ENCODE results near the gene PPFIBP1. TPM values are rescaled to one million over a fixed set of nuclear protein-coding genes. Genes with fewer than 3 reads are reported as not detected.

Gene PPFIBP1
- total RNA-seq, result 56.6 and 81.5 TPM in 2 replicates

DNA sequence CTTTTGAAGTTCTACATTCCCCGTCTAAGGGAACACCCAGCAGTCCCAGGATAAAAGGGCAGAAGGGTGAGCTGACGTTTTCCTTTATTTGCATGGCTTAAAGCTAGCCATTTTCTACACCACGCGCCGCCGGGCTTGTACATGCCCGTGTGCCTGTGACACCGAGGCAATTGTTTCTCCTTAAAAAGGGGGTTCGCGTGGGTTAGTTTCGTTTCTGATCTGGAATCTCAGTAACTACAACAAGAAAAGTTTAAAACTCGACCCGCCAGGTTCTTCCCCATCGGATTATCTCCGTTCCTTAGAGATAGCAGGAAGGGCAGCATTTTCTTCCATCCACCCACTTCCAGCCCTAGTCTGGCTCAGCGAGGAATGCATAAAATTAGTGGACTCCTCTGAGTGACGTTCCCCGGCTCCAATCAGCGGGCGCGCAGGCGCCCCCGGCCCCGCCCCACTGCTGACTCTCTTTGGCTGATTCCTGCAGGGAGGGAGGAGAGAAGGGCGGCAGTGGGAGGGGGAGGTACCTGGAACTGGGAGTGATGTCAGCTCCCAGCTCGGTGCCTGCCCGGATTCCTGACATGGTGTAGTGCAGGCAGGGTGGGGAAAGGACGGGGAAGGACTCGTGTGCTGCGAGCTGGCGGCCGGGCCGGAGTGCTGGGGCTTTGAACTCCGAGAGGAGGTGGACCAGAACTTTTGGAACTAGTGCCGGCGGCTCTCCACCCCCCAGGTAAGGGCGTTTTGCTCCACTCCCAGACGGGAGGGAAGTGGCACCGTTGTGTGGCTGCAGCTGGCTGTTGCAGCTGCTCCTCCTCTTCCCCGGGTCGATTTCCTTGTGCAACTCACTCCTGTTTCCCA lies at the start of gene PPFIBP1:
Gene PPFIBP1 (plus strand): TSS at position 565 of the 852 bp plus-strand sequence. CDS start 109,191 bp downstream, outside the sequence.
- H3K4me3 ChIP-seq (ENCODE audit: low read depth, low read length), result peak within 1 kb of the TSS; percentile 81
- TF ChIP-seq, protein P1, sequence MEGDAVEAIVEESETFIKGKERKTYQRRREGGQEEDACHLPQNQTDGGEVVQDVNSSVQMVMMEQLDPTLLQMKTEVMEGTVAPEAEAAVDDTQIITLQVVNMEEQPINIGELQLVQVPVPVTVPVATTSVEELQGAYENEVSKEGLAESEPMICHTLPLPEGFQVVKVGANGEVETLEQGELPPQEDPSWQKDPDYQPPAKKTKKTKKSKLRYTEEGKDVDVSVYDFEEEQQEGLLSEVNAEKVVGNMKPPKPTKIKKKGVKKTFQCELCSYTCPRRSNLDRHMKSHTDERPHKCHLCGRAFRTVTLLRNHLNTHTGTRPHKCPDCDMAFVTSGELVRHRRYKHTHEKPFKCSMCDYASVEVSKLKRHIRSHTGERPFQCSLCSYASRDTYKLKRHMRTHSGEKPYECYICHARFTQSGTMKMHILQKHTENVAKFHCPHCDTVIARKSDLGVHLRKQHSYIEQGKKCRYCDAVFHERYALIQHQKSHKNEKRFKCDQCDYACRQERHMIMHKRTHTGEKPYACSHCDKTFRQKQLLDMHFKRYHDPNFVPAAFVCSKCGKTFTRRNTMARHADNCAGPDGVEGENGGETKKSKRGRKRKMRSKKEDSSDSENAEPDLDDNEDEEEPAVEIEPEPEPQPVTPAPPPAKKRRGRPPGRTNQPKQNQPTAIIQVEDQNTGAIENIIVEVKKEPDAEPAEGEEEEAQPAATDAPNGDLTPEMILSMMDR (conservative IDR thresholded peaks at IDR 0.05; ENCODE audit: low read depth, low read length), result peak; percentile 44
- DNase-seq (ENCODE audit: low read depth), result peak; percentile 77

DNA sequence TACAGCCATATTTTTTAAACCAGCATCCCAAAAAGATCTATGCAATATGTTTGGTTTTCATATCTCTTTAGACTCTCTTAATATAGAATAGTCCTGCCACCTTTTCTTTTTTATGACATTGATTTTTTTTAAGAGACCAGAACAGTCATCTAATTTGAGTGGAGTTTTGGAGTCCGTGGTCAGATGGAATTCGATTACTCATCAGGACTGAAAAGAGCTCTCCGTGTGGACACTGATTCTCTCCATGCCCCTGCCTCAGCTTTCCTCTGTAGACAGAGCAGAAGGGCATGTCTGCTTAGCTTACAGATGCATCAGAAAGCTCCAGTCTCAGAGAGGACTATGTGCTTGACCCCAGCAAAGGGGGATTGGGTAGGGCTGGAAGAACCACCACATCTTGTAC lies 49.7 kb upstream of the PPFIBP1 start:
- H3K4me3 ChIP-seq (ENCODE audit: low read depth, low read length), result no peak overlapping the region
- no peak for DNase-seq (ENCODE audit: low read depth)
- TF ChIP-seq, protein P1 (conservative IDR thresholded peaks at IDR 0.05; ENCODE audit: low read depth, low read length), result no peak

DNA sequence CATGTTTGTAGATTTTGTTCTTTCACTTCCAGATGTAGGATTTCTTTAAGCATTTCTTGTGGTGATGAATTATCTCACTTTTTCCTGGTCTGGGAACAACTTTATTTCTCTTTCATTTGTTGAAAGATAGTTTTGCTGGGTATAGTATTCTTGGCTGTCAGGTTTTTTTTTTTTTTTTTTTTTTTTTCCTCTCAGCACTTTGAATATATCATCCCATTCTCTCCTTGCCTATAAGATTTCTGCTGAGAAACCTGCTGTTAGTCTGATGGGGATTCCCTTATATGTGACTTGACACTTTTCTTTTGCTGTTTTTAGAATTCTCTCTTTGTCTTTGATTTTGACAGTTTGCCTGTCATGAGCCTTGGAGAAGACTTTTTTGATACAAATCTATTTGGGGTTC lies 47.0 kb upstream of the PPFIBP1 start:
- TF ChIP-seq, protein P1 (conservative IDR thresholded peaks at IDR 0.05; ENCODE audit: low read depth, low read length), result no peak
- H3K4me3 ChIP-seq (ENCODE audit: low read depth, low read length), result no peak overlapping the region
- DNase-seq (ENCODE audit: low read depth), result no peak

DNA sequence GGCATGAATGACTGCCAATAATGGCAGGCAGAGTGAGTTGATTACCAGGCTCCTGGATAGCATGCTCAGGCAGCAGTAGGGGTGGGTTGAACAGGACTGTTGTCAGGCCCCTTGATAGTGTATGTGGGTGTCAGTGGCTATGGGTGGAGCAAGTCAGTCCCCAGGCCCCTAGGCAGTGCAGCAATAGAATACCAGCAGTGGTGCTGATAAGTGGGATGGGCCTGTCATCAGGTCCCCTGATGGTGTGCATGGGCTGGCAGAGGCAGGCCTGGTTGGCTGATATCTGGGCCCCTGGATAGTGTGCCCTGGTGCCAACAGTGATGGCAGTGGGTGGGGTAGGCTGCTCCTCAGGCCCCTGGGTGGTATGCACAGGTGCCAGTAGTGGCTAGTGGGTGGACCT lies 45.1 kb upstream of the PPFIBP1 start:
- DNase-seq (ENCODE audit: low read depth), result no peak
- TF ChIP-seq, protein P1 (conservative IDR thresholded peaks at IDR 0.05; ENCODE audit: low read depth, low read length), result no peak
- no peak overlapping the region for H3K4me3 ChIP-seq (ENCODE audit: low read depth, low read length)

DNA sequence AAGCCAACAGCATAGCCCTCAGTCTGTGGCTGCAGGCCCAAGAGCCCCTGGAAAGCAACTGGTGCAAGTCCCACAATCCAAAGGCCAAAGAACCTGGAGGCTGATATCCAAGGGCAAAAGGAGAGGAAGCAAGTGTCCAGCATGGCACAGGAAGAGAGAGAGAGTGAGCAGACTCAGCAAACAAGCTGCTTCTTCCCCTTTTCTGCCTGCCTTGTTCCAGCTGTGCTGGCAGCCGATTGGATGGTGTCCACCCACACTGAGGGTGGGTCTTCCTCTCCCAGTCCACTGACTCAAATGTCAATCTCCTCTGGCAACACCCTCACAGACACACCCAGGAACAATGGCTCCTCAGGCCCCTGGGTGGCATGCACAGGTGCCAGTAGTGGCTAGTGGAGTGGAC lies 44.0 kb upstream of the PPFIBP1 start:
- no peak overlapping the region for H3K4me3 ChIP-seq (ENCODE audit: low read depth, low read length)
- TF ChIP-seq, protein P1 (conservative IDR thresholded peaks at IDR 0.05; ENCODE audit: low read depth, low read length), result no peak
- no peak for DNase-seq (ENCODE audit: low read depth)

DNA sequence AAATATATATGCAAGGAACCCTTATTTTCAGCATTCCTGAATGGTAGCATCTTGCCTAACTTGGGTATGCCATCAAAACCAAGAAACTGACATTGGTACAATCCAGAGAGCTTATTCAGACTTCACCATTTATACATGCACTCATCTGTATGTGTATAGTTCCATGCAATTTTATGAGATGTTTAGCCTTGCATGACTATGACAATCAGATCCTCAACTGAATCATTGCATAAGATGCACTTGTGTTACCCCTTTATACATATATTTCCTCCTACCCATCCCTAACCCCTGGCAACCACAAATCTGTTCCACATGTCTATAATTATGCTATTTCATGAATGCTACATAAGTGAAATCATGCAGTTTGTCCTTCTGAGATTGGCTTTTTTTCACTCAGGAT lies 37.0 kb upstream of the PPFIBP1 start:
- no peak for DNase-seq (ENCODE audit: low read depth)
- H3K4me3 ChIP-seq (ENCODE audit: low read depth, low read length), result no peak overlapping the region
- TF ChIP-seq, protein P1 (conservative IDR thresholded peaks at IDR 0.05; ENCODE audit: low read depth, low read length), result no peak

DNA sequence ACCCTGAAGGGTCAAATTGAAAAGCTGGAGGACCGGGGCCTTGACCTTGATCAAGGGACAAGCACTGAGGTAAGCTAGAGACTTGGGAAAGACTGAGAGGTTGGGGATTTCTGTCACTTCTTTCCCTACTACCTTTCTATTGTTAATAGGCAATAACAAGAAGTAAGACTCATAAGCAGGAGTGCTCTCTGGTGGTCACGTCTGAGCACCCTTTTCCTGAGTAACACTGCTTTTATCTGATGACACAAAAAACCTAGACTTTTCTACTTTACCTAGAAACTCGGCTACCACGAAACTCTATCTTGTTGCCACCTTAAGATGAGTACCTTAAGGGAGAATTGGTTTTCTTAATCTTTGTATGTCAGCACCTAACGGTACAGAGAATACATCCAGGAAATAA lies 35.5 kb upstream of the PPFIBP1 start:
- TF ChIP-seq, protein P1 (conservative IDR thresholded peaks at IDR 0.05; ENCODE audit: low read depth, low read length), result peak; percentile 42
- no peak overlapping the region for H3K4me3 ChIP-seq (ENCODE audit: low read depth, low read length)
- no peak for DNase-seq (ENCODE audit: low read depth)
